MCF 10A (cell line): ENCODE results near the gene KCNC3. TPM values are rescaled to one million over a fixed set of nuclear protein-coding genes. Genes with fewer than 3 reads are reported as not detected.

Experiments
- BruUV-seq: library from RNA; stranded (reverse); fragments of 400-500 nt; replicated peaks from 2 replicates; lab custom pipeline; 2021; lab: Mats Ljungman, UMichigan
- CTCF ChIA-PET: fragments of 300-600 bp; sonication (Branson Sonifier 250); formaldehyde crosslinking; extraction: SDS; loops from one replicate; lab custom pipeline; 2021; ENCODE audit warnings: antibody characterized with exemption, inconsistent platforms; lab: Yijun Ruan, JAX
- POLR2A ChIA-PET: fragments of 300-600, 350-650 bp; sonication (Branson Sonifier 250); formaldehyde crosslinking; extraction: SDS; loops from one replicate; lab custom pipeline; 2020; ENCODE audit warnings: antibody characterized with exemption, inconsistent platforms; lab: Yijun Ruan, JAX
- DNase-seq: peaks from one replicate; pipeline ENCODE4 v3.0.0-alpha.2; 2018; ENCODE audit not compliant: unreplicated experiment
- H3K27ac Mint-ChIP-seq: one replicate; pipeline ENCODE4 v1.8.0; 2022; ENCODE audit warnings: mild to moderate bottlenecking, low read depth, mixed read lengths; ENCODE audit not compliant: unreplicated experiment
- H3K27me3 Mint-ChIP-seq: one replicate; pipeline ENCODE4 v1.8.0; 2022; ENCODE audit warnings: mixed read lengths; ENCODE audit not compliant: insufficient read depth, unreplicated experiment
- H3K36me3 Mint-ChIP-seq: one replicate; pipeline ENCODE4 v1.8.0; 2022; ENCODE audit warnings: mild to moderate bottlenecking, moderate library complexity, mixed read lengths; ENCODE audit not compliant: insufficient read depth, unreplicated experiment
- H3K4me1 Mint-ChIP-seq: one replicate; pipeline ENCODE4 v1.8.0; 2022; ENCODE audit warnings: mixed read lengths; ENCODE audit not compliant: insufficient read depth, unreplicated experiment
- H3K4me3 Mint-ChIP-seq: one replicate; pipeline ENCODE4 v1.8.0; 2022; ENCODE audit warnings: mild to moderate bottlenecking, moderate library complexity, mixed read lengths; ENCODE audit not compliant: unreplicated experiment
- H3K9me3 Mint-ChIP-seq: one replicate; pipeline ENCODE4 v1.8.0; 2022; ENCODE audit warnings: mixed read lengths; ENCODE audit not compliant: unreplicated experiment
- CTCF ChIP-seq: fragments of 200-600 bp; IDR thresholded peaks from one replicate; pipeline ENCODE4 v1.8.0; 2022; ENCODE audit warnings: antibody characterized with exemption, mild to moderate bottlenecking; ENCODE audit not compliant: unreplicated experiment
- intact Hi-C: fragments of 100-400 bp; cut with micrococcal nuclease; formaldehyde crosslinking; loops from 2 replicates; pipeline ENCODE4 v1.14.1; 2022
- total RNA-seq: library from RNA; stranded (reverse); gene quantifications from 2 replicates; pipeline ENCODE4 v1.2.3, GENCODE V29; 2022

Gene KCNC3
- total RNA-seq, 1 experiment from 2014 or later: not detected

- Mint-ChIP-seq H3K4me1 (peaks cover 4% of the 10 kb centered on the region), H3K36me3 (no peaks in the 10 kb centered on the region), H3K9me3 (no peaks in the 10 kb centered on the region), H3K27ac (no peak overlapping the region), H3K4me3 (no peak overlapping the region), H3K27me3 (peaks cover 11% of the 10 kb centered on the region)
- POLR2A ChIA-PET: no interaction called here
- DNase-seq: no peak
- no TSS peak for BruUV-seq
- intact Hi-C loops: no loop called here
- CTCF ChIA-PET: interaction anchor here (1.2 kb wide), 1 partner anchor 13 kb away, joined by 4 read pairs; no protein-coding TSS in a partner anchor
- no peak for TF ChIP-seq CTCF
These were observed 32.8 kb upstream of the KCNC3 start for GRCh38 chr19:50362030-50362412.

DNA sequence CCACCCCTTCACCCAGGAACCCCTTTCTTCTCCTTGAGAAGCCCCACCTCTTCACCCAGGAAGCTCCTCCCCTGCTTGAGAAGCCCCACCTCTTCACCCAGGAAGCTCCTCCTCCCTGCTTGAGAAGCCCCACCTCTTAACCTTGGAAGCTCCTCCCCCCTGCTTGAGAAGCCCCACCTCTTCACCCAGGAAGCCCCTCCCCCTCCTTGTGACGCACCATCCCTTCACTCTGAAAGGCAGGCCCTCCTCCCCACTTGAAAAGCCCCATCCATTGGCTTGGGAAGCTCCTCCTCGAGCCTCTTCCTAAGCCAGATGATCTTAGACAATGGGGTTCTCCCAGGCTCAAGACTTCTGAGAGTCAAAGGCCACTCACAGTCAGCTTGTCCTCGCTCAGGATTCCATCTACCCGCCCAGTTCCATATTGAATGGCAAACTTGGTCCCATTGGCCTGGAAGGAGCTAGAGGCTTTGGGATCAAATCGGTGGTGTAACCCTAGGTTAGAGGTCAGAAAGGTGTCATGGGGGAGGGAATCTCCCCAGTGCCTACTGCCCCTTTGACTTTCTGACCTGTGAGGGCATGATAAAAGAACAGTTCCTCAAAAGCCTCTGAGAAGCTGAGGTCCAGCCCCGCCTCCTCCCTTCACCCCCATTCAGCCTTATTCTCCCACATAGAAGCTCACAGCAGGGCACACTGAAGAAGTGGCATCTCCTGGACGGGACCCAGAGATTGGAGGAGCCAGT is 32.3 kb upstream of the KCNC3 start:
- Mint-ChIP-seq H3K27me3 (peaks cover 11% of the 10 kb centered on the region), H3K4me1 (peaks cover 4% of the 10 kb centered on the region), H3K36me3 (no peaks in the 10 kb centered on the region), H3K9me3 (no peaks in the 10 kb centered on the region), H3K27ac (no peak overlapping the region), H3K4me3 (no peak overlapping the region)
- intact Hi-C loops: no loop called here
- ChIA-PET POLR2A (no interaction called here), CTCF (interaction anchor here (1.2 kb wide), 1 partner anchor 13 kb away, joined by 4 read pairs; no protein-coding TSS in a partner anchor)
- DNase-seq: no peak
- no peak for TF ChIP-seq CTCF
- BruUV-seq: no TSS peak

- no peak for TF ChIP-seq CTCF
These were observed 30.2 kb upstream of the KCNC3 start for GRCh38 chr19:50359328-50359818.

GRCh38 chr19:50358483-50359327 is 29.5 kb upstream of the KCNC3 start:
- TF ChIP-seq CTCF: no peak
- CTCF ChIA-PET: interaction anchor here (0.6 to 2.7 kb wide), 7 partner anchors 10 to 428 kb away, joined by 3 to 27 read pairs (median 5); no protein-coding TSS in a partner anchor
- H3K9me3 Mint-ChIP-seq: no peaks in the 10 kb centered on the region
- no peaks in the 10 kb centered on the region for H3K36me3 Mint-ChIP-seq
- H3K27ac Mint-ChIP-seq: no peak overlapping the region
- peaks cover 4% of the 10 kb centered on the region for H3K4me1 Mint-ChIP-seq
- intact Hi-C loops: no loop called here
- no peak for DNase-seq
- peaks cover 11% of the 10 kb centered on the region for H3K27me3 Mint-ChIP-seq
- BruUV-seq: no TSS peak
- no peak overlapping the region for H3K4me3 Mint-ChIP-seq
- POLR2A ChIA-PET: no interaction called here

More at GRCh38 chr19:50359328-50359818, 30.2 kb upstream of the KCNC3 start:
- Mint-ChIP-seq H3K4me1 (peaks cover 4% of the 10 kb centered on the region), H3K36me3 (no peaks in the 10 kb centered on the region), H3K27me3 (peaks cover 11% of the 10 kb centered on the region), H3K27ac (no peak overlapping the region), H3K4me3 (no peak overlapping the region), H3K9me3 (no peaks in the 10 kb centered on the region)
- ChIA-PET CTCF (interaction anchor here (0.6 kb wide), 1 partner anchor 38 kb away, joined by 5 read pairs; no protein-coding TSS in a partner anchor), POLR2A (no interaction called here)
- DNase-seq: no peak
- intact Hi-C loops: no loop called here
- no TSS peak for BruUV-seq
